Upper lobe of left lung (tissue), 6 donors: ENCODE measurements around the gene PDE1C. TPM values are rescaled to one million over a fixed set of nuclear protein-coding genes. Genes with fewer than 3 reads are reported as not detected.

Experiments used
- ATAC-seq, 2 donors: fragments of 200-7000 bp; cut with Tn5 transposase; one replicate each; pipeline ENCODE4 v1.9.1; 2022; ENCODE audit warnings: mild to moderate bottlenecking in 2 of 2, moderate library complexity in 2 of 2; ENCODE audit not compliant: low FRiP score in 2 of 2
- DNase-seq, 2 donors: peaks; one replicate each; pipeline ENCODE4 v3.0.0-alpha.2; 2019 to 2020
- H3K27ac ChIP-seq, 4 donors: fragments of 200-600 bp; sonication (generic); one replicate each; pipeline ENCODE4 v1.5.1; 2016 to 2019
- H3K27me3 ChIP-seq, 4 donors: fragments of 200-600 bp; sonication (generic); one replicate each; pipeline ENCODE4 v1.5.1; 2017 to 2019
- H3K36me3 ChIP-seq, 4 donors: fragments of 200-600 bp; sonication (generic); one replicate each; pipeline ENCODE4 v1.5.1; 2016 to 2019
- H3K4me1 ChIP-seq, 4 donors: fragments of 200-600 bp; sonication (generic); one replicate each; pipeline ENCODE4 v1.5.1; 2018 to 2019
- H3K4me3 ChIP-seq, 4 donors: fragments of 200-600 bp; sonication (generic); one replicate each; pipeline ENCODE4 v1.5.1; 2017 to 2019; ENCODE audit warnings: mild to moderate bottlenecking in 2 of 4, moderate library complexity in 1 of 4
- H3K9me3 ChIP-seq, 4 donors: fragments of 200-600 bp; sonication (generic); one replicate each; pipeline ENCODE4 v1.5.1; 2018 to 2019
- CTCF ChIP-seq, 6 experiments: fragments of 450-650 bp in 4 of 6; fragments of 200-600 bp in 2 of 6; sonication (generic) in 2 of 6; IDR thresholded peaks; one replicate each; pipeline ENCODE4 v1.5.1; 2016 to 2019; ENCODE audit warnings: antibody characterized with exemption in 6 of 6
- EP300 ChIP-seq, 4 donors: sonication (generic); formaldehyde crosslinking; IDR thresholded peaks; one replicate each; pipeline ENCODE4 v1.5.1; 2017; ENCODE audit warnings: antibody characterized with exemption in 4 of 4, control low read depth in 2 of 4
- POLR2A ChIP-seq, 4 donors: fragments of 450-650 bp; IDR thresholded peaks; one replicate each; pipeline ENCODE4 v1.5.1; 2016 to 2017; ENCODE audit warnings: antibody characterized with exemption in 4 of 4, mild to moderate bottlenecking in 2 of 4
- POLR2AphosphoS5 ChIP-seq, 2 donors: sonication (generic); formaldehyde crosslinking; IDR thresholded peaks; one replicate each; pipeline ENCODE4 v1.5.1; 2017; ENCODE audit warnings: antibody characterized with exemption in 2 of 2
- WGBS, 2 donors: methylation state at CpG; one replicate each; pipeline ENCODE4 v1.1.5; 2017 to 2018; 5-methylcytosine and 5-hydroxymethylcytosine counted together
- total RNA-seq, 6 donors: library from RNA; depleted of rRNA in 4 of 6; stranded (reverse); fragments of >200 nt in 4 of 6; gene quantifications; one replicate each; pipeline versions ENCODE4 v1.1.0 to v1.2.1, GENCODE V29; 2016 to 2021
- donor health status: DM: no; HTN: no; CAD: no; lungs with moderate emphysema.
- donor health status: DM: no; HTN: yes; CAD: no; lungs with severe emphysema.

PDE1C gene
- total RNA-seq, 6 donors from 2014 or later = 5.6 to 38.8 (median 11.3) TPM

GRCh38 chr7:31906479-31907171, 163.6 kb downstream of the PDE1C start:
- ATAC-seq (no peak), DNase-seq (no peak)
- TF ChIP-seq EP300 (IDR thresholded peaks at IDR 0.05) (no peak), POLR2A (IDR thresholded peaks at IDR 0.05) (no peak), POLR2AphosphoS5 (IDR thresholded peaks at IDR 0.05) (no peak), CTCF (IDR thresholded peaks at IDR 0.05) (no peak)
- no peak overlapping the region for H3K4me3 ChIP-seq
- 69 to 81% methylated on average over 5 of the region's 5 CpGs for WGBS, 2 donors
- no peaks in the 10 kb centered on the region for H3K27me3 ChIP-seq
- no peaks in the 10 kb centered on the region for H3K4me1 ChIP-seq
- no peaks in the 10 kb centered on the region for H3K9me3 ChIP-seq
- H3K36me3 ChIP-seq = no peaks in the 10 kb centered on the region
- H3K27ac ChIP-seq = no peak overlapping the region

GRCh38 chr7:31903962-31904361, 166.2 kb downstream of the PDE1C start:
- Histone ChIP-seq H3K36me3 (no peaks in the 10 kb centered on the region), H3K27ac (no peak overlapping the region), H3K4me1 (no peaks in the 10 kb centered on the region), H3K27me3 (no peaks in the 10 kb centered on the region), H3K4me3 (no peak overlapping the region), H3K9me3 (no peaks in the 10 kb centered on the region)
- TF ChIP-seq CTCF (IDR thresholded peaks at IDR 0.05) = no peak
- no peak for ATAC-seq
- no peak for DNase-seq
- 73 to 79% methylated on average over 4 of the region's 4 CpGs for WGBS, 2 donors

- no peak for ATAC-seq
- WGBS, 2 donors = 81 to 86% methylated on average over 14 of the region's 14 CpGs
- Histone ChIP-seq H3K4me3 (no peak overlapping the region), H3K36me3 (no peaks in the 10 kb centered on the region), H3K27me3 (no peaks in the 10 kb centered on the region), H3K9me3 (no peaks in the 10 kb centered on the region), H3K4me1 (no peaks in the 10 kb centered on the region), H3K27ac (no peak overlapping the region)
- DNase-seq = no peak
- TF ChIP-seq CTCF (IDR thresholded peaks at IDR 0.05) (no peak), EP300 (IDR thresholded peaks at IDR 0.05) (no peak), POLR2AphosphoS5 (IDR thresholded peaks at IDR 0.05) (no peak)
Measured at GRCh38 chr7:31899356-31899927, 170.8 kb downstream of the PDE1C start.

GRCh38 chr7:31896925-31897324, 173.3 kb downstream of the PDE1C start:
- Histone ChIP-seq H3K27me3 (no peaks in the 10 kb centered on the region), H3K27ac (no peak overlapping the region), H3K36me3 (no peaks in the 10 kb centered on the region), H3K4me3 (no peak overlapping the region), H3K4me1 (no peaks in the 10 kb centered on the region), H3K9me3 (no peaks in the 10 kb centered on the region)
- TF ChIP-seq POLR2AphosphoS5 (IDR thresholded peaks at IDR 0.05) (no peak), CTCF (IDR thresholded peaks at IDR 0.05) (no peak), EP300 (IDR thresholded peaks at IDR 0.05) (no peak), POLR2A (IDR thresholded peaks at IDR 0.05) (no peak)
- DNase-seq (no peak), ATAC-seq (no peak)
- 70 to 79% methylated on average over 6 of the region's 6 CpGs for WGBS, 2 donors

- Histone ChIP-seq H3K36me3 (no peaks in the 10 kb centered on the region), H3K4me1 (peaks cover 4 to 11% (median 7%) of the 10 kb centered on the region in 4 donors), H3K9me3 (no peaks in the 10 kb centered on the region), H3K4me3 (no peak overlapping the region), H3K27ac (no peak overlapping the region), H3K27me3 (no peaks in the 10 kb centered on the region)
- no peak for DNase-seq
- no peak for ATAC-seq
- no peak for TF ChIP-seq CTCF (IDR thresholded peaks at IDR 0.05)
- TF ChIP-seq EP300 (IDR thresholded peaks at IDR 0.05) = no peak
- TF ChIP-seq POLR2AphosphoS5 (IDR thresholded peaks at IDR 0.05) = no peak
- TF ChIP-seq POLR2A (IDR thresholded peaks at IDR 0.05) = no peak
Measured at GRCh38 chr7:31894308-31894707, 175.9 kb downstream of the PDE1C start.
